Gastroesophageal sphincter (tissue), 3 donors: ENCODE data around the gene EMP2.

Experiments used
- EP300 ChIP-seq: sonication (generic); formaldehyde crosslinking; IDR thresholded peaks from one replicate; pipeline ENCODE4 v1.6.1; 2017; ENCODE audit warnings: antibody characterized with exemption, mild to moderate bottlenecking
- POLR2A ChIP-seq, 2 donors: fragments of 450-650 bp; IDR thresholded peaks; one replicate each; pipeline ENCODE4 v1.6.1; 2017; ENCODE audit warnings: antibody characterized with exemption in 2 of 2, mild to moderate bottlenecking in 2 of 2, moderate library complexity in 1 of 2
- POLR2AphosphoS5 ChIP-seq: sonication (generic); formaldehyde crosslinking; IDR thresholded peaks from one replicate; pipeline ENCODE4 v1.6.1; 2017; ENCODE audit warnings: antibody characterized with exemption
- TF ChIP-seq, protein P1 (sequence below), 4 experiments: fragments of 200-600 bp in 2 of 4; fragments of 450-650 bp in 2 of 4; sonication (generic) in 1 of 4; IDR thresholded peaks; one replicate each; pipeline ENCODE4 v1.5.1; 2017 to 2019; ENCODE audit warnings: antibody characterized with exemption in 4 of 4, mild to moderate bottlenecking in 2 of 4, moderate library complexity in 2 of 4

DNA sequence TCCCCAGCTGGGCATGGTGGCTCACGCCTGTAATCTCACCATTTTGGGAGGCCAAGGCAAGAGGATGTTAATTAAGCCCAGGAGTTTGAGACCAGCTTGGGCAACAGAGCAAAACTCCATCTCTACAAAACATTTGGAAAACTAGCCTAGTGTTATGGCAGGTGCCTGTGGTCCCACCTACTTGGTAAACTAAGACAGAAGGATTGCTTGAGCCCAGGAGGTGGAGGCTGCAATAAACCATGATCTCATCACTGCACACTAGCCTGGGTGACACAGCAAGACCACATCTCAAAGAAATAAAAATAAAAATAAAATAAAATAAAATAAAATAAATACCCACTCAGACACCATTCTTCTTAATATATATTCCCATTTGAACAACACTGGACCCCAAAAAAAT, 32.0 kb downstream of the EMP2 start:
- TF ChIP-seq POLR2A (IDR thresholded peaks at IDR 0.05) = no peak
- TF ChIP-seq, protein P1, sequence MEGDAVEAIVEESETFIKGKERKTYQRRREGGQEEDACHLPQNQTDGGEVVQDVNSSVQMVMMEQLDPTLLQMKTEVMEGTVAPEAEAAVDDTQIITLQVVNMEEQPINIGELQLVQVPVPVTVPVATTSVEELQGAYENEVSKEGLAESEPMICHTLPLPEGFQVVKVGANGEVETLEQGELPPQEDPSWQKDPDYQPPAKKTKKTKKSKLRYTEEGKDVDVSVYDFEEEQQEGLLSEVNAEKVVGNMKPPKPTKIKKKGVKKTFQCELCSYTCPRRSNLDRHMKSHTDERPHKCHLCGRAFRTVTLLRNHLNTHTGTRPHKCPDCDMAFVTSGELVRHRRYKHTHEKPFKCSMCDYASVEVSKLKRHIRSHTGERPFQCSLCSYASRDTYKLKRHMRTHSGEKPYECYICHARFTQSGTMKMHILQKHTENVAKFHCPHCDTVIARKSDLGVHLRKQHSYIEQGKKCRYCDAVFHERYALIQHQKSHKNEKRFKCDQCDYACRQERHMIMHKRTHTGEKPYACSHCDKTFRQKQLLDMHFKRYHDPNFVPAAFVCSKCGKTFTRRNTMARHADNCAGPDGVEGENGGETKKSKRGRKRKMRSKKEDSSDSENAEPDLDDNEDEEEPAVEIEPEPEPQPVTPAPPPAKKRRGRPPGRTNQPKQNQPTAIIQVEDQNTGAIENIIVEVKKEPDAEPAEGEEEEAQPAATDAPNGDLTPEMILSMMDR (IDR thresholded peaks at IDR 0.05) = no peak
- TF ChIP-seq POLR2AphosphoS5 = no peak
- no peak for TF ChIP-seq EP300
